ENCODE results near the gene TLE7.

TLE7 gene

GRCh38 chr16:71453036-71453435 is 11.2 kb upstream of the TLE7 start:
- TF ChIP-seq ZFX (IDR thresholded peaks at IDR 0.05; ENCODE audit: borderline replicate concordance): no peak
- no peak overlapping the region for H3K27ac ChIP-seq

DNA sequence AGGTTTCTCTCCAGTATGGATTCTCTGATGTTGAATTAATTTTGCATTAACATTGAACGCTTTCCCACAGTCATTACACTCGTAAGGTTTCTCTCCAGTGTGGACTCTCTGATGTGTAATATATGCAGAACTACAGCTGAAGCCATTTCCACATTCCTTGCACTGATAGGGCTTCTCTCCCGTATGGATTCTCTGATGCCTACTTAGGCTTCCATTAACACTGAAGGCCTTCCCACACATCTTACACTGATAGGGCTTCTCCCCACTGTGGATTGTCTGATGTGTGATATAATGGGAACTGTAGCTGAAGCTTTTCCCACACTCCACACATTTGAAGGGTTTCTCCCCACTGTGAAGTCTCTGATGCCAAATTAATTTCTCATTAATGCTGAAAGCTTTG is 7.2 kb upstream of the TLE7 start:
- TF ChIP-seq ZFX (IDR thresholded peaks at IDR 0.05; ENCODE audit: borderline replicate concordance) (no peak), CTCF (IDR thresholded peaks at IDR 0.05) (no peak)

GRCh38 chr16:71448274-71448866 is 6.5 kb upstream of the TLE7 start:
- TF ChIP-seq ZFX (IDR thresholded peaks at IDR 0.05; ENCODE audit: borderline replicate concordance) (no peak), CTCF (IDR thresholded peaks at IDR 0.05) (no peak)
- H3K27ac ChIP-seq: no peak overlapping the region

More for the DNA sequence above, 7.2 kb upstream of the TLE7 start:
- no peak overlapping the region for H3K27ac ChIP-seq

- TF ChIP-seq ZFX (IDR thresholded peaks at IDR 0.05; ENCODE audit: borderline replicate concordance) (no peak), CTCF (IDR thresholded peaks at IDR 0.05) (no peak)
- H3K27ac ChIP-seq: no peak overlapping the region
Measured at GRCh38 chr16:71443714-71444113, 1.9 kb upstream of the TLE7 start.

DNA sequence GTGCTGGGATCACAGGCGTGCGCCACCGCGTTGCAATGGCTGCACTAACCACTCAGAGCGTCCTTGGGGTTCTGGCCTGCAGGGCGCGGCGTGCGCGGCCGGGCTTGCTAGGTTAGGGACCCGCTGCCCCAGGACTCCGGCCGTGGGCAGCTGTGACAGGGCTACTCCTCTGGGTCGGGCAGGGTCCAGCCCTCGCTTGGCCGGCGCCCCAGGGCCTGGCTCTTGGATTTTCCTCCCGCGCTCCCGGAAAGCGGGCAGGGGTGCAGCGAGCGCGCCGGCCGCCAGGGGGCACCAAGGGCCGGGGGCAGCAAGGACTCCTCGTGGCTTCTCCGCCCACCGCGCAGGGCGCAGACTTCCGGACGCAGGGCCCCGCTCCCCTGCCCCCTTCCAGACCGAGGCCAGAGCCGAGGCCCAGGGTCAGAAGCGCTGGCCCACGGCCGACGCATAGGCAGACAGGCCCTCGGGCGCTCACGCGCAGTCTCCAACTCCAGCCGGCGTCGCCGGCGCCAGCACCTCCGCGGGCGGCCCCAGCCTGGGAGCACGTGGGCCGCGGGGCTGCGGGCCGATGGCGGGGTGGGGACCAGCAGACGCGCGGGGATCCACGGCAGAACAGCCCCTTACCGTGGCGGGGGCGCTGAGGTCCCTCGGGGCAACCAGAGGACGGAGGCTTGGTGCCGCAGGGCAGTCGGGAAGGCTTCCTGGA is 355 bp downstream of the TLE7 start:
- TF ChIP-seq ZFX (IDR thresholded peaks at IDR 0.05; ENCODE audit: borderline replicate concordance): no peak
- TF ChIP-seq CTCF (IDR thresholded peaks at IDR 0.05): peak; percentile 31
- H3K27ac ChIP-seq: no peak overlapping the region

DNA sequence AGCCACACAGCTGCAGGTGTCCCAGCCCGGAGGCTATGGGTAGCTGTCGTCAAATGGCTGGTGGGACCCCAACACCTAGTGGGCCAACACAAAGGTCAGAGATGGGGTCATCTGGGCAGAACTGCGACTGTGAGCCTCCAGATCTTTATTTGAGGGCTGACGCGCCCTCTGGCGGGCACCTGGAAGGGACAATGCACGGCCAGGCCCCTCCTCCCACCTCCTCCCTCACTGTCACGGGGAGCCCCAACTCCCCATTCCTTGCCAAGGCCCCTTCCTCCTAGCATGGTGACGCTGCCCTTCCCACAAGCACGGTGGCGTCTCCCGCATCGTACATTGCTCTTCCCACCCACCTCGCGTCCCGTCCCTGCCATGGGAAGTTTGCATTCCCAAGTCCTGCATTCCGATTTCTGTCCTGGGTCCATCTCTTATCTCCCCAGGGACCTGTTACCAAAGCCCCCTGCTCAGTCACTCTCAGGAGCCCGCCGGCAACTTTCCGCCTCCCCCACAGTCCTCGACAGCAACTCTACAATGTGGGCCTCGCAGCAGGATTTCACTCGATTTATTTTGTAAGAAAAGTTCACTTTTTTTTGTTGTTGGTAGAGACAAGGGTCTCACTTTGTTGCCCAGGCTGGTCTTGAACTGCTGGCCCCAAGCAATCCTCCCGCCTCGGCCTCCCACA is 1.0 kb downstream of the TLE7 start:
- no peak overlapping the region for H3K27ac ChIP-seq
- TF ChIP-seq CTCF (IDR thresholded peaks at IDR 0.05) (peak; percentile 40), ZFX (IDR thresholded peaks at IDR 0.05; ENCODE audit: borderline replicate concordance) (no peak)

DNA sequence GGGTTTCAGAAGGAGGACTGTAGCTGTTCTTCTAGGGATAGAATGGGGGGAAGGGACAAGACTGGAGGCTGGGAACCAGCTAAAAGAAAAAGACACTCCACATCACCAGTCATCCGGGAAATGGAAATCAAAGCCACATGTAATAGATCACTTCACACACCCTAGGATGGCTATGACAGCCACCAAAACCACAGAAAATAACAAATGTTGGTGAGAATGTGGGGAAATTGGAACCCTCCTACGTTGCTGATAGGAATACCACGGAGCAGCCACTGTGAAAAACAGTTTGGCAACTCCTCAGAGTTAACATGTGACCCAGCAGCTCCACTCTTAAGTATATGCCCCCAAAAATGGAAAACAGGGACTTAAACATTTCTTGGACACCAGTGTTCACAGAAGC is 2.3 kb downstream of the TLE7 start:
- no peak overlapping the region for H3K27ac ChIP-seq
- no peak for TF ChIP-seq CTCF (IDR thresholded peaks at IDR 0.05)
- TF ChIP-seq ZFX (IDR thresholded peaks at IDR 0.05; ENCODE audit: borderline replicate concordance): no peak

Data from 22Rv1 (cell line).